DMS 273 (cell line): ENCODE measurements around the gene DIP2C.
"Not testable (repeated sequence)": the region's sequence is repeated elsewhere in the genome, so short reads cannot be mapped to it uniquely, and the experiment has no call there.

Source experiments
- DNase-seq: peaks from one replicate; lab custom pipeline; 2025; ENCODE audit not compliant: unreplicated experiment; lab: John Stamatoyannopoulos, UW

DIP2C gene

DNA sequence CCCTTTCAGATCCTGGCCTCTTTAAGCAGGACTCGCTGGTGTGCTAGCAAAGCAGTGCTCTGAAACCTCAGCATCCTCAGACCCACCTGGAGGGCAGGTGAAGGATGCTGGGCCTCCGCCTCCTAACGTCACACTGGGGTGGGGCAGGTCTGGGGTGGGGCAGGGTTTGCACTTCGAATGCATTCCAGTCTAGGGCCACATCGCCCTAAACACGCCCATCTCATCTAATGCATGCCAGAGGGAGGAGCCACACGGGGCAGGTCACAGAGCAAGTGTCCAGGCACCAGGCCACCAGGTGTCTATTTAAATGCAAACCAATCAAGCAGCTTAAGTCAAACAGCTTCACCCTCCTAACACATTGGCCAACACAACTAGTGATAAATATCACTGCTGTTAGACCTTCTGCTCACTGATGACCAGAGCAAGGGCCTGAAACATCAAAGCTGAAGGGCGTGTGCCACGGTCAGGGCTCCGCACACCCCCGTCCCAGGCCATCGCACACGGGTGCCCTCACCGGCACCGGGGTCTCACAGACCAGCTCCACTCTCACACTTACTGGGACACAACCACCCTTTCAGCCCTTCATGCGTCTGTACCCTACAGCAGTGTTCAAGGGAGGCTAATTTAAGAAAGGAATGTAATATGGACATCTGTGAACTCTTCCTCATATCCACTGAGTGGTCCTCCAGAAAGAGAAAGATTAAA, 47.1 kb downstream of the DIP2C start:
- no peak for DNase-seq

DNA sequence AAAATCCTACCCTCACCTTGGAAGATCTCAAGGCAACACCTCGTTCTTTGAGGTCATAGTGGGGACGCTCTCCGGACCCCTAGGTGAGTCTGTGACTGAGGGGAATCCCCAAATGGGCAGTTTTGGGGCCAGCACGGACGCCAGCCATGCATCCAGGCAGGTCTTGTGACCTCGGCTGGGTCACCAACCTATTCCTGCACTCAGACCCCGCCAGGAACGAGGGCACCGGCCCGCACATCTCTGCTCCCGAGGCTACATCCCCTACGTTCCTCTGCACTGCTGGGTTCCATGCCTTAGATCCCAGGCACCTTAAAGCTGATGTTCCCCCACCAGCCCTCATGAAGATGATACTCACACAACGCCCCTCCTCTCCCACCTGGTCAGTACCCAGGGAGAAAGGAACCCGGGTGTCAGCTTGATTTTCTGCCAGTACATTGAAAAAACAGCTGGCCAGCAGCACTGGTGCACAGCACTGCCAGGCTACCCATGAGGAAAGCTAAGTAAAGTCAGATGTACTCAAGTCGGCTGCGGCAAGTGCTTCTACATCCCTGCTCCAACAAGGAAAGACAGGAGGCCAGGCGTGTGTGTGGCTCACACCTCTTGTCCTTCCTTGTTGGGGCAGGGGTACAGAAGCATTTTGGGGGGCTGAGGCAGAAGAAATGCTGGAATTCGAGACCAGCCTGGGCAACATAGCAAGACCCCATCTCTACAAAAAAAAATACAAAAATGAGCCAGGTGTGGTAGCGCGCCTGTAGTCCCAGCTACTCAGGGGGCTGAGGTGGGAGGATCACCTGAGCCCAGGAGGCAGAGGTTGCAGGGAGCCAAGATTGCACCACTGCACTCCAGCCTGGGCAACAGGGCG, 48.1 kb downstream of the DIP2C start:
- no peak for DNase-seq

DNA sequence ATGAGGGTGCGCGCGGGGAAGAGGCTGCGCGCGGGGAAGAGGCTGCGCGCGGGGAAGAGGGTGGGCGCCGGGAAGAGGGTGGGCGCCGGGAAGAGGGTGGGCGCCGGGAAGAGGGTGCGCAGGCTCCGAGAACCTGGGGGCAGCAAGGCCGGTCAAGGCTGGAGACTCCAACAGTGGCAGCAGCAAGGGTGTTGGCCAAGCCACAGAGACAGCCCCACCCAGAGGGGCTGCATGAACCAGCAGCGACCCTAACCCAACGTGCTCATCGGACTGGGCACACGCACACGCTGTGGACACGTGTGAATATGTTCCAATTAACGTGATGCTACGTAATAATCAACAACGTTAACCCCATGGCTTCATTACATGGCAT, 48.8 kb downstream of the DIP2C start:
- DNase-seq, result no peak

DNA sequence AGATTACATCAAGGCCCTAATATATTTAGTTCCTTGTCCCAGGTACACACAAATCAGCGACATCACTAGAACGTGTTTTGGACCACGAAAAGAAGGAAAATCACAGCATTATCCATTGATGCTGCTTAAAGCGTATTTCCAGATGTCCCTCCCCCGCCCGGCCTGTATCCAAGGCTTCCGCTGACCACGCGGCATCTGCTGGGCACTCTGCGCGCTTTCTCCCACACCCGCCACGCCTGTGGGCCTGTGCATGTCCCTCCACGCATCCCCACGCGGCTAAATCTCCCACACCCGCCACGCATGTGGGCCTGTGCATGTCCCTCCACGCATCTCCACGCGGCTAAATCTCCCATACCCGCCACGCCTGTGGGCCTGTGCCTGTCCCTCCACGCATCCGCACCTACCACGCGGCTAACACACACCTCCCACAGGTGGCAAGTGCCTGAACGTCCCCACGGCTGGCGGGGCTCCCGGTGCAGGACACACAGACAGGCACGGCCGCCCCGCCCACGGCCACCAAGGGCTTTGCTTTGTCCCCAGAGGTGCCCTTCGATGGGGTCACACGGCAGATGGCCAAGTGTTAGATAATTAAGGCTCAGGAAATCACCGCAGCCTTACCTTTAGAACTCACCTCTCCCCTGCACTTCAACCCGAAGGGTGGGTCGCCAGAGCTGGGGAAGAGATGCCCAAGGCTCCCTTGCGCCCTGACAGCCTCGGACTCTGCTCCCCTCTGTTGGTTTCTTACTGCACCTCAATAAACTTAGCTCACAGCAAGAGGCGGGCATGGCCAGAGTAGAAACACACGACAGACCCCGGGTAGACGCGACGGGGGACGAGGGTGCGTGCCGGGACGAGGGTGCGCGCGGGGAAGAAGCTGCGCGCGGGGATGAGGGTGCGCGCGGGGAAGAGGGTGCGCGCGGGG, 49.5 kb downstream of the DIP2C start:
- DNase-seq, result no peak

DNA sequence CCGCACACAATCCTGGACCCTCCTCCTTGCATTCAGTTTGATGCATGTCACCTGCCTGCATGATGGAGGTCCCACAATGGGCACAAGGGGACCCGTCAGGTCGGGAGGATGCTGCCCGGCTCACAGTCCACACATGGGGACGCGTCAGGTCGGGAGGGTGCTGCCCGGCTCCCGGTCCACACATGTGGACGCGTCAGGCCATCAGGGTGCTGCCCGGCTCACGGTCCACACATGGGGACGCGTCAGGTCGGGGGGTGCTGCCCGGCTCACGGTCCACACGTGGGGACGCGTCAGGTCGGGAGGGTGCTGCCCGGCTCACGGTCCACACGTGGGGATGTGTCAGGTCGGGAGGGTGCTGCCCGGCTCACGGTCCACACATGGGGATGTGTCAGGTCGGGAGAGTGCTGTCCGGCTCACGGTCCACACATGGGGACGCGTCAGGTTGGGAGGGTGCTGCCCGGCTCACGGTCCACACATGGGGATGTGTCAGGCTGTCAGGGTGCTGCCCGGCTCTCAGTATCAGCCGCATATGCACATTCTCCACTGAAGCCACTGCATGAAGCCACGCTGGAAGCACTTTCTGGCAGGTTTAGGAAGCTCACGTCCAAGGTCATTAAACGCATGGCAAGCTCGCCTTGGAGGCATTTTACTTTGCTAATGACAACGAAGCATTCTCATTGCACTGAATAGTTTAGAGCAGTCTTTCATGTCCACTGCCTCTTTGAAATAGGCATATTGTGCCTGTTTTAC, 50.3 kb downstream of the DIP2C start:
- DNase-seq, result no peak

DNA sequence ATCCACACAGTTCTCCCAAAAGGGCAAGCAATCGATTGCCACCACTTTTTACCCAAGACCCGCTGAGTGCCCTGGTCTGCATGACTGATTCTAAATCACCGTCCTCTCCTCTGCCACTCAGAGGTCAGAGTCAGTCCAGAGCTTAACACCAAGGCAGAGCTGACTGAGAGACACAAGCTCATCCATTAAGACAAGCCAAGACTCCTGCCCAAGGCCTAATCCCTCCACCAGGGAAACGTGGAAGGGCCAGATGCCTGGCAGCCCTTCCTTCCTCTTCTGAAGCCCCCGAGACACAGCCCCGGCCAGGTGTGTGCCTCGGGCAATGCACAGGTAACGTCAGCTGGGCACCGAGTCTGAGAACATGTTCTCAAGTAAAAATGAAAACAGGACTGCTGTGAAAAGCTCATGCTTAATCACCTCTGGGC, 51.7 kb downstream of the DIP2C start:
- DNase-seq, result no peak

DNA sequence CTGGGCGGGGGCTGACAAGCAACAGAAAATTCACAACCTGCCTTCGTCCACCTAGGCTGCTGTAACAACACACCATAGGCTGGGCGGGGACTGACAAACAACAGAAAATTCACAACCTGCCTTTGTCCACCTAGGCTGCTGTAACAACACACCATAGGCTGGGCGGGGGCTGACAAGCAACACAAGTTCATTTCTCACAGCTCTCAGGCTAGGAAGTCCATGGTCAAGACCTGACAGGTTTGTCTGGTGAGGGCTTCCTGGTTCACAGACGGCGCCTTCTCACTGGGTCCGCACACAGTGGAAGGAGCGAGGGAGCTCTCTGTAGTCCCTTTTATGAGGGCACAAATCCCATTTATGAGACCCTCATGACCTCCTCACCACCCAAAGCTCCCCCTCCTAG, 52.2 kb downstream of the DIP2C start:
- no peak for DNase-seq

DNA sequence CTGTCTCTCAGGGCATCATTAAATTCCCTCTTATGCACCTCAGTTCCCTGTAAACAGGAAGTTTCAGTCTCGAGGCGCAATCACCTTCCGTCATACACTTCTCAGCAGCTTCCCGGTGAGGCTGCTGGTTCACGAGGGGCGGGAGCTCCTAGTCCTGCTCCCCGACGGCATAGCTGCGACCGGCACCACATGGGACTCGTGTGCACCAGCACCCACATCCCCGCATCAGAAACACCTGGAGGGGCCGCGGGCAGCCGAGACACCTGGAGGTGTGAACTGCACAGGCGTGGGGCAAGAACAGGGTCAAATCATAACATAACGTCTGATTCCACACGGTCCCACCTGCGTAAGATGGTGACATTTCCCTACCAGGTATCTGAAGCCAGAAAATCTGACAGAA, 52.7 kb downstream of the DIP2C start:
- no peak for DNase-seq

DNA sequence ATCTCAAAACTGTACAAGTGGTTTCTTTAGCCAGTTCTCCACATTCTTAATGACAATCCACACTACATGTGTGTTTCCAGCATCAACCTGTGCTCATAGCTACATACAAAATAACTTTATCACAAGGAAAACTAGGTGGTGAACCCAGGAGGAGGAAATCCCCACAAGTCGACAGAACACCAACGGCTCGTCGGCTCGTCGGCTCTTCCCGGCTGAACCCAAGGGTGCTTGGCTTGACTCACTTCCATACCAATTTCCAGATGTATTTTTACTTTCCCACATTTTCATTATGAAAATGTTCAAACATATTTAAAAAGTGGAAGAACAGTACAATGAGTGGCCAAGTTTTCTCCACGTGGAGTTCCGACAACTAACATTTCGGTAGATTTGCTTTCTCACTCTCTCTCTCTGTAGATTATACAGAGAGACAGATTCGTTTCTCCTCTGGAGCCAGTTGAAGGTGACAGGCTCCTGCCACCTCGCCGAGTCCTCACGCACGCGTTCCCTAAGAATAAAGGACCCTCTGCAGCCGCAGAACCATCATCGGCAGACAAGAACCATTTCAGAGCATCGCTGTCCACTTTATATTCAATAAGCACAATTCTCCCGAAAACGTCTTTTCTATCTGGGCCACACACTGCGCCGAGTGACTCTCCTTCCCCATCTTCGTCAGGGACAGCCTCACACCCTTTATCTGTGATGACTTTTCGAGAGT, 53.3 kb downstream of the DIP2C start:
- no peak for DNase-seq

DNA sequence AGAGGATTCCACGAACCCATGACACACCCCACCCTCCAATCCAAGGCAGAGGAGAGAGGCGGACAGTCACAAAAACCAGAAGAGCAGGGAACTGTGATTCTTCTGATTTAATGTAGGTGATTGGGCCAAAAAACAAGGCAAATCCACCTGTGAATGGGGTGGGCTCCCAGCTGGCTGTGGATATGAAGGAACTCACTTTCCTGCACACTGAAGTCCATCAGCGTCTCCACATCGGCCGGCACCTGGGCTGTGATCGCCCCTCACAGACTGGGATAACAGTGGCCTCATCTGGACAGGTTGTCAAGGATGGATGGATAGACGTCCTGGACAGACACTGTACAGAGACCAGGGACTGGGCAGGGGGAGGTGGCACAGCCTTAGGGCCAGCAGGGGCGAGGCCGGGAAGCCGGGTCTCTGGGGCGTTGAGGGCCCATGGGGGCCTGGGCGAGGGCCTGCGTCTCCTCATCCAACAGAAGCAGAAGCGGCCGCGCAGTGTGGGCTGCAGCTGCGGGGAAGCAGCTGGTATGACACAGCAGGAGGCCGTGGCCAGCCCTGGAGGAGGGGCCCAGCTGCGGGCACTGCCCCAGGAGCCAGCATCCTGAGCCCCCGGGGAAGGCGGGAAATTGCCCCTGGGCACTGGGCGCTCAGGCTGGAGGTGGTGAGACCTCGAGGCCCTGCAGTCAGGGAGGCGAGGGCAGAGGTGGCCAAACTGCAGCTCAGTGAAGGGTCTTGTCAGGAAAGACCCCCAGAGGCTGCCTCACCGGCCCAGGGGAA, 54.2 kb downstream of the DIP2C start:
- no peak for DNase-seq

DNA sequence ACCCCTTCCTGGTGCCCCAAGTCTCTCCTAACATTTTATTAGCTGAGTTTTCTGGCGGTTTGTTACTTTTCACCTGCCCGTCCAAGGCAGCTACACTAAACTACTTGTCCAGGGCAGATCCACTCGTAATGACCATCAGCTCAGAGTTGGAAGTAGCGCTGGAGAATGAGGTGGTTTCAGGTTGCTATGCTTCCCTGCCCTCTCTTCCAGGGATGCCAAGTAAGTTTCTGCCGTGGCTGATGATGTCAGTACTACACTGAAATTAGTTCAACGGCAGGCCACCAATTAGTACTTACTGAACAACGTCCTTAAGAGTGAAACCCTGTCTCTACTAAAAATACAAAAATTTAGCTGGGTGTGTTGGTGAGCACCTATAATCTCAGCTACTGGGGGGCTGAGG, 55.2 kb downstream of the DIP2C start:
- DNase-seq, result no peak

DNA sequence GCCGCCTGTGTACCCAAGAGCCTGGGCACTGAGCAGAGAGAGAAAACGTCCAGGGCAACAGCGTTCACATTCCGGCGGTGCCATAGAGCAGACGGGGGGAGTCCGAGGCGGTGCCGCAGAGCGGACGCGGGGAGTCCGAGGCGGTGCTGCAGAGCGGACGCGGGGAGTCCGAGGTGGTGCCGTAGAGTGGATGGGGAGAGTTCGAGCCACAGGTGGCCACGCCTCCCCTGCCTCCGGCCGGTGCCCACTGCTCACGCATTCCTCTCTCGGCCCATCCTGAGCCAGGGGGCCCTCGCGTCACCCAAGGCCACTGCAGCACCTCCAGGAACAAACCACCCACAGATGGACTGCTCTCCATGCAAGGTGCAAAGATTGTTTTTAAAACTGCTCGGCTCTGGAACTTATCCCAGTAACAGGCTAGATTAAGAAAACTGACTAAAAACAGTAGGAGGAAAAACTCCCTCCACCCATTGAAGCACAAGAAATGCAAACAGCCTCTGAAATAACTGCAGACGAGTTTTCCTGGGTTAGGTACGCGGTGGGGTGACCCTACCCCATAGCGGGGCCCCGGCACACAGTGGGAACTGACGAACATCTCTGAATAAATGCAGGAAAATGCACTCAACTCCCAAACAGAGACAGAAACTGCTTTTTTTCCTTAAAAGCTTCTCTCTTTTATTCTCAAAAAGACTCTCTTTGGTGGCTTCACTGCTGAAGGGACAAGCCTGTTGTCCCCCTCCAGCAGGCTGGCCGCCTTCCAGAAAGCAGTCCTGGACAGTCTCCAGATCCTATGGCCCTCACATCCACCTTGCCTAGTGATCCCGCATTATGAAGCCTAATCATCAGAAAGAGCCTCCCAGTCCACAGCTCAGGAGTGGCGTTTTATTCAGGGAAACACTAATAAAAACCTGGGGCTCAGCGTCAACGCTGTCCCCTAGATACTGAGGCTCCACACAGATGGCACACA, 55.9 kb downstream of the DIP2C start:
- DNase-seq, result no peak

DNA sequence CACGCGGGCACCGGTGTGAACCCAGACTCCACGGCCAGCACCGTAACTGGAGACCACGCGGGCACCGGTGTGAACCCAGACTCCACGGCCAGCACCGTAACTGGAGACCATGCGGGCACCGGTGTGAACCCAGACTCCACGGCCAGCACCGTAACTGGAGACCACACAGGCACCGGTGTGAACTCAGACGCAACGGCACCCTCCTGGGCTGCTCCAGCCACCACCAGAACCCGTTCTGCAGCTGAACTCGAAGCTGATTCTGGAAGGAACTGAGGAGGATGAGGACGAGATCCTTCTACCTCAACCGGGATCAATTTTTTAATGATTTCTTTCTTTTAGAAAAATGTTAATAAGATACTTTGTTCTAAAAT, 56.7 kb downstream of the DIP2C start:
- not testable (repeated sequence) for DNase-seq

DNA sequence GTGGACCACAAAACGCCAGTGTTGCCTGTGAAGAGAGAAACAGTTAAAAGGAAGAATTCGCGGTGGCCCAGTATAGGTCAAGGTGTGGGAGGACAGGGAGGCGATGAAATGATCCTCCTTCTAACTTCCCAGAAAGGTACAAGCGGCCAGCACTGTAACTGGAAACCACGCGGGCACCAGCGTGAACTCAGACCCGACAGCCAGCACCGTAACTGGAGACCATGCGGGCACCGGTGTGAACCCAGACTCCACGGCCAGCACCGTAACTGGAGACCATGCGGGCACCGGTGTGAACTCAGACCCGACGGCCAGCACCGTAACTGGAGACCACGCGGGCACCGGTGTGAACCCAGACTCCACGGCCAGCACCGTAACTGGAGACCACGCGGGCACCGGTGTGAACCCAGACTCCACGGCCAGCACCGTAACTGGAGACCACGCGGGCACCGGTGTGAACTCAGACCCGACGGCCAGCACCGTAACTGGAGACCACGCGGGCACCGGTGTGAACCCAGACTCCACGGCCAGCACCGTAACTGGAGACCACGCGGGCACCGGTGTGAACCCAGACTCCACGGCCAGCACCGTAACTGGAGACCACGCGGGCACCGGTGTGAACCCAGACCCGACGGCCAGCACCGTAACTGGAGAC, 57.2 kb downstream of the DIP2C start:
- not testable (repeated sequence) for DNase-seq

DNA sequence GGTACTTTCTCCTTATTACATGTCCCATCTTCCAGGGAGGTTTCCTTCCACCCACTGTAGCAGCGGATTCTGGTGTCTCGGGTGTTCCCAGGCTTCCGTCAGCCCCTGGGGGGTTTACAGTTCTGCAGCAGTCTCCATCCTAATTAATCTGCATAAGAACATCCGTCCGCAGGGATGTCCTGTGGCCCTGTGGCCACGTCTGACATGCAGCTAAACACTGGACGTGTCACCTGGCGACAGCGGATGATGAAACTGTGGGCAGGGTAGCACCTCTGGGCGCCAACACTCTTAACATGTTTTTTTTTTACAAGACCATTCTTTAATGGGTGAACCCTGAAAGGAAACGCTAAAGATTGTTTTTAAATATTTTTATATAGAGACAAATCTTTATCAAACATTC, 58.2 kb downstream of the DIP2C start:
- no peak for DNase-seq

DNA sequence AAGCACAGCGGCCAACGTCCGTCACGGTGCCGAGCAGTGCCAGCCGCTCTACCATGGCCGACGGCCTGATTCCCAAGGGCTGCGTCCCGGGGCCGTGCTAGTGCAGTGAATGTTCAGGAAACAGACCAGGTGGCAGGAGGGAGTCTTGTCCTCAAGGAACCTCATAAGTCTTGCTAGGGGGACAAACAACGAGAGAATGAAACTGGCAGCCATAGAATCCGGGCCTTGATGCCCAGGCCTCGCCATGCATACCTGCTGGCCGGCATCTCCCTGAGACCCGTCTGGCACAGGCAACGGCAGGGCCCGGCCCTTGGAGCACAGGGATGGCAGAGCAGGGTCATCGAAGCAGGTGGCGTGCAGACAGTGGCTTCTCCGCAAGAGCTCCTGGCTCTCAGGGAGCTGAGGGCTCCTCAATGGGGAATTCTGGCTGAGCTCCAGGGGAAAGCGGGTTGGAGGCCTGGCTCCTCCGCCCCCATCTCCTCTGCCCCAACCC, 58.8 kb downstream of the DIP2C start:
- peak; percentile 45 for DNase-seq

DNA sequence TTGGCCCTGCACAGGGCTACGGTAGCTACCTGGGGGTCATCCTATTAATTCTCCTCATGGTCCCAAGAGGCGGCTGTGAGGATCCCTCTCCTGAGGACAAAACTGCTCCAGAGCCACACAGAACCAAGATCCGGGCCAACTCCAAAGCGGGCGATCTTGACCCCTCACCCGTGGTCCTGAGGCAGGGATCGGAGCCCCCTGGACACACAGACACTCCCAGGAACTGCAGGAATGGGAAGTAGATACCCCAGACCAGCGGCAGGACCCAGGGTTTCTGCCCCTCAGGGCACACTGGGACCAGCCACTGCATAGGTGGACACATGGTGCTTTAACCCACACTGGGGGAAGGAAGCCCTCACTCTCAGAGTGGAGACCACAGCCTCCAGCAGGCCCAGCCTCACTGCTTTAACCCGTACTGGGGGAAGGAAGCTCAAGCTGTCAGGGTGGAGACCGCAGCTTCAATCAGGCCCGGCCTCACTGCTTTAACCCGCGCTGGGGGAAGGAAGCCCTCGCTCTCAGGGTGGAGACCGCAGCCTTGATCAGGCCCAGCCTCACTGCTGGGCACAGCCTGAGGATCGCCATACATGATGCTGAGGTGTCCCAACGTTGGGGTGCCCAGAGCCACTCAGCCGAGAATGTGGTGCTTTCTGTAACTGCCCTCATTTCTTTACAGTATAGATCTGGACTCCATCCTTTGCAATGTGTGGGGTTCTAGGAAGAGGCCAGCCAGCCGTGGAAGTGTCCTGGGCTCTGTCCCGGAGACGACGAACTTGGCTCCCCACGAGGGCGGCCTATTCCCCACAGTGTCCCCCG, 60.1 kb downstream of the DIP2C start:
- DNase-seq, result no peak
